A673 (cell line): ENCODE data around the gene TMEM229B.

Experiments
- CTCF ChIP-seq: fragments of 300-800, 200-600 bp; sonication (generic); conservative IDR thresholded peaks from 2 replicates; pipeline ENCODE4 v1.5.1; 2017; ENCODE audit warnings: low read depth, mild to moderate bottlenecking, antibody characterized with exemption, low read length, moderate library complexity, mixed read lengths
- EZH2 ChIP-seq: fragments of 200-600 bp; sonication (generic); IDR thresholded peaks from 2 replicates; pipeline ENCODE4 v1.6.1; 2017; ENCODE audit warnings: borderline replicate concordance, low read depth, mild to moderate bottlenecking, mixed read lengths, antibody characterized with exemption, low read length; ENCODE audit not compliant: poor library complexity, severe bottlenecking

- TF ChIP-seq CTCF (no peak), EZH2 (no peak)
Measured at GRCh38 chr14:67516676-67517075, 28.2 kb upstream of the TMEM229B start.
